ENCODE results near the gene MBD6.

The MBD6 gene

GRCh38 chr12:57528831-57529555 is 6.4 kb downstream of the MBD6 start:
- no peak for DNase-seq

GRCh38 chr12:57529831-57530230 is 7.2 kb downstream of the MBD6 start:
- DNase-seq, result no peak

- DNase-seq, result no peak
These were observed 7.9 kb downstream of the MBD6 start for GRCh38 chr12:57530396-57531142.

DNA sequence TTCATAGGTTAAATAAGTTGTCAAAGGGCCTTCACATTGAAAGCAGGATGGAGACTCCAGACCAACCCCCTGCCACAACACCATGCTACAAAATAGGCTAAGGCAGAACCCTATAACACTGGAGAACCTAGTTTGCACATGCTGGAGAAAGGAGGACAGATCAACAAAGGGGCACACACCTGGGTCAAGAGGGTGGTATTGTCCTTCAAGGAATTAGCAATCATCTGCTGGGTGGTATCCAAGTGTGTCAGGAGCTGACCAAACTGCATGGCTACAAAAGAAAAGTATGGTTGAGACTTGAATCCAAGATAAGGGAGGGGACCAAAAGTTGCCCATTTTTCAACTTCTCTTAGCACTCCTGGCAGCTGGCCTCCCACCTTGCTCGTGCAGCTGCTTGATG is 9.2 kb downstream of the MBD6 start:
- DNase-seq, result no peak

GRCh38 chr12:57533108-57533507 is 10.5 kb downstream of the MBD6 start:
- no peak for DNase-seq

DNA sequence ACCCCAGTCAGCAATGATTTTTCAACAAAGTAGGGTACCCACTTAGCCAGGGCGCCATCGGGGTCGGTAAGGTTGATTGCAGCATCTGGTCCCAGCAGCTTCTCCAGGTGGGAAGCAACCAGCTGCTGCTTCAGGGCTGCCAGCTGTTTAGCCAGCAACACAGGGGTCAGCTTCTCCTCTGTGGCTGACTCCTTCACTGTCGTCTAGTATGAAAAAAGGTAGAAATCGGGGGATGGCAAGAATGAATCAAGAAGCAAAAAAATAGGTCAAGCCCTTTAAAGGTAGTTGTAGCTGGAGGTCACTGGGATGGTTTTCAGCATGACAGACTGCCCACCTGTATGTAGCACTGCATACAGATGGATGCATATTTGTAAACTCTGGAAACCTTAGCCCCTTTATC is 11.6 kb downstream of the MBD6 start:
- no peak for DNase-seq

DNA sequence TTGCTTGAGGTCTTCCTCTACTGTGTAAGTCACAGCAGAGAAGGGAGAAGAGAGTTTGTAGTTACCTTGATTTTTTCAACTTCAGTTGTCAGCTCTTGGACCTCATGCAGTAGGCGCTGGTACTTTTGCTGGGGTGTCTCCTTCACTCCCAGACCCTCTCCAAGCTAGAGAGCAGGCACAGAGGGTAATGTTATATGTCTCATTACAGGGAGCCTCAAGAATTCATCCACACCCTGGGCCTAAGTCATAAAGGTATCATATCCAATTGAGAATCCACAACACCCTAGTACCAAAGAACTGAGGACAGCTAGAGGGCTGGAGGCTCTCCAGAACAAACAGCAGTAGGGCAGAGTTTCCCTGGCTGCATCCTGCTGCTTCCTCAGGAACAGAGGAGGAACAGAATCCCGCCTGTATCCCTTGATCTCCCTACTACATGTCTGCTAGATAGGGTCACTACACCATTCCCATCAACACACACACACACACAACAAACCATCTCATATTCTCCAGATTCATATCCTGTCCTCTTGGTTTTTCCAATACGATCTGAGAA is 12.4 kb downstream of the MBD6 start:
- DNase-seq, result no peak

DNA sequence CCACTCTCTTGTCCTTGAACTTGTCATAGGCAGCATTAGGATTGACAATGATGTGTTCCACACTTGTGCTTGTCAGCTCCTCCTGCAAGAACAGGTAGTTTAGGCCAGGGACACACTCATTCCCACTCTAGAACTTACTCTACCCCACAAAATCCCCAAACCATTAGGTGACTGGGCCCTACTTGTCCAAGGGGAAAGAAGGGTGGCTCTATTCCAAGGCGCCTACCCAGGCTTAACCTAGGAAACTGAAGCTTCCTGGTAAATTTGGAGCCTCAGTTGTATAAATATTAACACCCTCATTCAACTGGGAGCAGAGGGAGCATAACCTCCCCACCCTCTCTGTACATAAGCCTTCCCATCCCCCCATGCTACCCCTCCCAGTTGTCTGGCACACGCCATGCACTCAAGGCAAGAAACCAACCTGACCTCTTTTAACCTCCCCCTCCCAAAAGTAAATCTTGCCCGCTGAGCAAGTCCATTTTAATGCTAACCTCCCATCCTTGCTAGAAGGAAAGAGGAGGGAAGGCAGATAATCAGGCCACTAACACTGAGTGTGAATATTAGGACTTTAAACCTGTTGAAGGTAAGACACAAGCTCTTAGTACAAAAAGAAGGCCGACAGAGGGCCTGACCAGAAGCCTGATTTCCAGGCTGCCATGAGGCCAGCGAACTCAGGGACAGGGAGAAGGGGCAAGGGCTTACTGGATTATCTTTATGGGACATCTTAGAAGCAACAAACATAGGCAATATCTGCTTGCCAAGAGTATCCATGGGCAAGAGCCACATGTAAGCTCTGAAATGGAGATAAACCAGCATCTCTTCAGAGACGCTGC is 13.4 kb downstream of the MBD6 start:
- no peak for DNase-seq

GRCh38 chr12:57536597-57536942 is 13.9 kb downstream of the MBD6 start:
- DNase-seq, result no peak

- no peak for DNase-seq
These were observed 16.6 kb downstream of the MBD6 start for GRCh38 chr12:57539134-57539768.

- DNase-seq, result no peak
These were observed 18.4 kb downstream of the MBD6 start for GRCh38 chr12:57541001-57541400.

DNA sequence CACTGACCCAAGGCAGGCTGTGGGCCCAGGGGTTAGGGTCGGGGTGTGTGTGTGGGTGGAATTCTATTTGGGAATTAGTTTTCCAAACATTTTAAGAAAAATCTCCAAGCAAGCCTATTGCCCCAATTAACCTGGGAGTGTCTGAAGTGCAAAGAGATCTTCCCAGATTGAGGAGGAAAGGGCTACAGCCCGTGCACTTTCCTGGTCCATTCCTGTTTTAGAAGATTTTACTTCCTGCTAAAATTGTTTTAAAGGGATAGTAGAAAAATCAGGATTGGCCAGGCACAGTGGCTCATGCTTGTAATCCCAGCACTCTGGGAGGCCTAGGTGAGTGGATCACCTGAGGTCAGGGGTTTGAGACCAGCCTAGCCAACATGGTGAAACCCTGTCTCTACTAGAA is 19.1 kb downstream of the MBD6 start:
- DNase-seq, result no peak

GRCh38 chr12:57543581-57543980 is 21.0 kb downstream of the MBD6 start:
- no peak for DNase-seq

DNA sequence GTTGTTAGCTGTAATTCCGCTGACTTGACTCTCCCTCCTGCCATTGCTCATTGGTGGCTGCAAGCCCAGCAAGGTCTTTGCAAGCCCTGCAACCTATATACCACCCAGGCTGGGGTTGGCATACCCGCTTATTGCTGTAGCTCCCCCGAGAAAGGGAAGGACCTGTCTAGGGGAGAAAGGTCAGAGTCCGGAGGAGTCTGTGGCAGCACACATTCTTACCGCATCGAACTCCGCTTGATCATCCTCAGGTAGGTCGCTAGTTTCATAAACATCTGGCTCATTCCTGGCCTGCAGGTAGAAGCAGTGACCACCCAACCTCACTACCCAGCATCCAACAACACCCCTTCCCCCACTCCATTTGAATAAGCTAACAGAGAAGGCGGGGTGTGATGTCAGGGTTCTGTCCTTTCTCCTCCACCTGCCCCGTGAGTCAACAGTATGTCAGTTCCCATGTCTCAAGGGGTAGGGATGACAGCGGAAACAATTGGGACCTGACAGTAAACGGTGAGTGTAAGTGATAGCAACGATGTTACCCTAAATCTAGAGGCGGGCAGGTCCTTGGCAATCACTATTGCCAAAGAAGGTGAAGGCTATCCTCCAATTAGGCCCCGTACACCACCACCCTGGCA is 23.3 kb downstream of the MBD6 start:
- no peak for DNase-seq

DNA sequence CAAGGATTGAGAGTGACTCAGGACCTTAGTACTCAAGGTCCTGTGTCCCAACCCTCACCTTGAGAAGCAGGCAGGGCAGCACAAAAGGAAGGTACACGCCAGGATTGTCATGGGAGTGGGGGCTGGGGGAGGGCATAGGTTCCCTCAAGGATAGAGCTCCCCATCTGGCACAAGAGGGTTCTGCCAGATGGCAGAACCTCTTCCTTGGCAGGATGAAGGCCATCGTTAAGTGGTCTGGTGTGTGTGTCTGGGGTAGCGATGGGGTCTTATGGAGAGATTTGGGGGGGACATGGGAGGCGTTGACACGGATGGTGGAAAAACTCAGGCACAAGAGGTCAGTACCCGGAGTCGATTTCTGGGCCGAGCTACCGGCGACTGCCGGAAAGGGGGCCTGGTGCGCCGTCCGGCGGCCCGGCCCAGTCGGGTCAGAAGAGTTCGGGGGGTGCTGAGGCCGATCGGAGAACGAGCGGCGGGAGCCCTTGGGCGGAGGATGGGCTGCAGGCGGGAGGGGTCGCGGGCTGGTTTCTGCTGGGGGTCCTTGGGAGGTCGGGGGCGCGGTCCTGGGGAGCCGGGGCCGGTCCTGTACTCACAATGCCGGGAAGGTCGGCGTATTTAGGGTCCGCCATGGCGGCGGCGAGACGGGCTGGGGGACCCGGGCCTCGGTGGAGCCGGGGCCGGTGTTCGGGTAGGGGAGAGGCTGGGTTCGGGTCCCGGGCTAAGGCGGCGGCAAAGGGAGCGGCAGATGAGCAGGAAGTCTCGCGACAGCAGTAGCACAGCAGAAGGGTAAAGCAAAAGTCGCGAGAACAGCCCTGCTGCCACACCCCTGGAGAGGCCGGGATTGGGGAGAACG is 24.0 kb downstream of the MBD6 start, which contains the start of gene DCTN2:
DCTN2 (minus strand) TSS at position 755 of the 850 bp plus-strand sequence; CDS start at position 626, 129 bp downstream.
- DNase-seq, result no peak

GRCh38 chr12:57547288-57548012 is 24.8 kb downstream of the MBD6 start:
- DNase-seq, result no peak

DNA sequence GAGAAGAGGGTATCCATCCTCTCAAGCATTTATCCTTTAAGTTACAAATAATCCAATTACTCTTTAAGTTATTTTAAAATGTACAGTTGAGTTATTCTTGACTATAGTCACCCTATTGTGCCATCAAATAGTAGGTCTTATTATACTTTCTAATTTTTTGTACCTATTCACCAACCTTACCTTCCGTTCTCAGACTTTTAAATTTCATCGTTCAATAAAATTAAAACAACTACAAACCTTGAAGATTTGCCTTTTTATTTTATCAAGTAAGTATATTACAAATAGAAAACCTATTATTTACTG is 25.3 kb downstream of the MBD6 start:
- no peak for DNase-seq

- DNase-seq, result no peak
These were observed 25.9 kb downstream of the MBD6 start for GRCh38 chr12:57548488-57548887.

GRCh38 chr12:57549203-57549908 is 26.7 kb downstream of the MBD6 start:
- DNase-seq, result no peak

Data from cortex of kidney (tissue), 1 donor.